HCT116 (cell line): ENCODE data around the gene ALKBH1. TPM values are rescaled to one million over a fixed set of nuclear protein-coding genes. Genes with fewer than 3 reads are reported as not detected.

Experiments used
- ATAC-seq: fragments of 200-7000 bp; cut with Tn5 transposase; 2 replicates; pipeline ENCODE4 v1.9.1; 2020; ENCODE audit warnings: mild to moderate bottlenecking, moderate library complexity
- BruUV-seq: library from RNA; stranded (reverse); fragments of 400-500 nt; replicated peaks from 2 replicates; lab custom pipeline; 2021; lab: Mats Ljungman, UMichigan
- CTCF ChIA-PET: fragments of 300-600 bp; sonication (Branson Sonifier 250); formaldehyde crosslinking; loops from one replicate; lab custom pipeline; 2021; ENCODE audit warnings: antibody characterized with exemption; lab: Charles Lee
- POLR2A ChIA-PET: fragments of 300-600, 350-600 bp; sonication (Branson Sonifier 250); formaldehyde crosslinking; loops from one replicate; lab custom pipeline; 2021; ENCODE audit warnings: antibody characterized with exemption; lab: Charles Lee
- RAD21 ChIA-PET, 2 experiments: fragments of 300-600 bp; sonication (Branson Sonifier 250); formaldehyde crosslinking; loops; one replicate each; lab custom pipeline; 2023; ENCODE audit warnings: low total read pairs in 2 of 2; ENCODE audit not compliant: uncharacterized antibody in 2 of 2, unreplicated experiment in 2 of 2, low non-redundant PET in 1 of 2; lab: Charles Lee
- DNase-seq: peaks from one replicate; pipeline ENCODE4 v3.0.0-alpha.2; 2010; ENCODE audit warnings: low read depth, low spot score
- H2AFZ ChIP-seq: fragments of 200-600 bp; shearing (Covaris generic), sonication (generic); 2 replicates; pipeline ENCODE4 v1.6.1; 2017; ENCODE audit warnings: low read depth, mixed run types, mixed read lengths, antibody characterized with exemption, low read length; ENCODE audit not compliant: poor library complexity, severe bottlenecking
- H3K27ac ChIP-seq: 2 replicates; pipeline ENCODE4 v1.5.1; 2012; ENCODE audit warnings: low read depth, low read length
- H3K27me3 ChIP-seq: fragments of 200-600 bp; sonication (generic); 2 replicates; pipeline ENCODE4 v1.6.1; 2016; ENCODE audit warnings: mixed run types, low read length, mixed read lengths; ENCODE audit not compliant: insufficient read depth
- H3K36me3 ChIP-seq, 2 experiments: fragments of 200-500 bp in 1 of 2; fragments of 200-600 bp in 1 of 2; sonication (Bioruptor generic) in 1 of 2; sonication (generic) in 1 of 2; 2 replicates each; pipeline versions ENCODE4 v1.5.1 to v1.6.1; 2014 to 2016; ENCODE audit warnings: low read length in 2 of 2, inconsistent platforms in 1 of 2, mixed read lengths in 1 of 2, mixed run types in 1 of 2; ENCODE audit not compliant: insufficient read depth in 2 of 2, control insufficient read depth in 1 of 2
- H3K4me1 ChIP-seq, 2 experiments: fragments of 200-600 bp in 1 of 2; sonication (generic) in 1 of 2; 2 replicates each; pipeline versions ENCODE4 v1.5.1 to v1.6.1; 2012 to 2017; ENCODE audit warnings: low read length in 2 of 2, inconsistent platforms in 1 of 2, mild to moderate bottlenecking in 1 of 2, mixed read lengths in 1 of 2, mixed run types in 1 of 2, moderate library complexity in 1 of 2; ENCODE audit not compliant: insufficient read depth in 2 of 2, control insufficient read depth in 1 of 2
- H3K4me2 ChIP-seq: fragments of 200-600 bp; sonication (generic); 2 replicates; pipeline ENCODE4 v1.6.1; 2017; ENCODE audit warnings: mixed run types, low read length, mixed read lengths
- H3K4me3 ChIP-seq, 2 experiments: fragments of 200-600 bp in 1 of 2; sonication (generic) in 1 of 2; replicated peaks in 1 of 2; 2 replicates each; pipeline ENCODE4 v1.5.1; 2011 to 2016; ENCODE audit warnings: low read length in 2 of 2, control low read depth in 1 of 2, low read depth in 1 of 2, mild to moderate bottlenecking in 1 of 2, mixed read lengths in 1 of 2, mixed run types in 1 of 2
- H3K79me2 ChIP-seq: fragments of 200-600 bp; sonication (generic); 2 replicates; pipeline ENCODE4 v1.6.1; 2017; ENCODE audit warnings: mild to moderate bottlenecking, mixed run types, low read length, moderate library complexity, mixed read lengths; ENCODE audit not compliant: insufficient read depth
- H3K9ac ChIP-seq: fragments of 200-600 bp; sonication (generic); 2 replicates; pipeline ENCODE4 v1.6.1; 2016; ENCODE audit warnings: low read length, mixed read lengths
- H3K9me2 ChIP-seq: fragments of 200-600 bp; sonication (generic), shearing (Covaris generic); 2 replicates; pipeline ENCODE4 v1.6.1; 2017; ENCODE audit warnings: mixed run types, mild to moderate bottlenecking, moderate library complexity; ENCODE audit not compliant: insufficient read depth
- H3K9me3 ChIP-seq, 2 experiments: fragments of 200-500 bp in 1 of 2; fragments of 200-600 bp in 1 of 2; sonication (Bioruptor generic) in 1 of 2; sonication (generic) in 1 of 2; 2 replicates each; pipeline ENCODE4 v1.6.1; 2014 to 2017; ENCODE audit warnings: low read length in 2 of 2, mixed read lengths in 2 of 2, inconsistent platforms in 1 of 2, low read depth in 1 of 2, mild to moderate bottlenecking in 1 of 2, mixed run types in 1 of 2, moderate library complexity in 1 of 2; ENCODE audit not compliant: control insufficient read depth in 1 of 2, insufficient read depth in 1 of 2
- H4K20me1 ChIP-seq: fragments of 200-600 bp; sonication (generic), shearing (Covaris generic); 2 replicates; pipeline ENCODE4 v1.6.1; 2017; ENCODE audit warnings: mixed run types, mild to moderate bottlenecking, moderate library complexity; ENCODE audit not compliant: insufficient read depth
- CBX3 ChIP-seq: IDR thresholded peaks from 2 replicates; pipeline ENCODE4 v1.6.1; 2012; ENCODE audit warnings: low read depth
- CEBPB ChIP-seq: IDR thresholded peaks from 2 replicates; pipeline ENCODE4 v1.6.1; 2012; ENCODE audit warnings: low read depth
- CTCF ChIP-seq, 3 experiments: fragments of 200-600 bp in 1 of 3; sonication (generic) in 1 of 3; IDR thresholded peaks in 2 of 3; conservative IDR thresholded peaks in 1 of 3; 2 replicates each; pipeline ENCODE4 v1.5.1; 2012 to 2017; ENCODE audit warnings: low read depth in 2 of 3, low read length in 2 of 3, antibody characterized with exemption in 1 of 3, borderline replicate concordance in 1 of 3, control low read depth in 1 of 3, mild to moderate bottlenecking in 1 of 3, mixed read lengths in 1 of 3, mixed run types in 1 of 3, moderate library complexity in 1 of 3; ENCODE audit not compliant: insufficient read depth in 1 of 3
- EGR1 ChIP-seq: IDR thresholded peaks from 2 replicates; pipeline ENCODE4 v1.6.1; 2012; ENCODE audit warnings: low read depth
- EZH2phosphoT487 ChIP-seq: fragments of 200-600 bp; IDR thresholded peaks from 2 replicates; pipeline ENCODE4 v1.6.1; 2018; ENCODE audit warnings: antibody characterized with exemption, borderline replicate concordance
- FOSL1 ChIP-seq: IDR thresholded peaks from 2 replicates; pipeline ENCODE4 v1.6.1; 2012; ENCODE audit warnings: low read depth
- JUND ChIP-seq: IDR thresholded peaks from 2 replicates; pipeline ENCODE4 v1.6.1; 2012
- POLR2A ChIP-seq: IDR thresholded peaks from 2 replicates; pipeline ENCODE4 v1.7.0; 2011; ENCODE audit warnings: borderline replicate concordance; ENCODE audit not compliant: insufficient read depth, insufficient read length; ENCODE audit errors: extremely low read depth
- POLR2AphosphoS5 ChIP-seq: IDR thresholded peaks from 2 replicates; pipeline ENCODE4 v1.6.1; 2011; ENCODE audit warnings: mild to moderate bottlenecking, low read depth, low read length, moderate library complexity
- REST ChIP-seq: IDR thresholded peaks from 2 replicates; pipeline ENCODE4 v1.6.1; 2012; ENCODE audit warnings: low read depth
- SIN3A ChIP-seq: IDR thresholded peaks from 2 replicates; pipeline ENCODE4 v1.6.1; 2012; ENCODE audit warnings: low read depth
- SP1 ChIP-seq: IDR thresholded peaks from 2 replicates; pipeline ENCODE4 v1.6.1; 2012; ENCODE audit warnings: low read depth
- SRF ChIP-seq: IDR thresholded peaks from 2 replicates; pipeline ENCODE4 v1.6.1; 2012; ENCODE audit warnings: low read depth
- TCF7L2 ChIP-seq: IDR thresholded peaks from 2 replicates; pipeline ENCODE4 v1.7.0; 2011; ENCODE audit warnings: borderline replicate concordance, inconsistent platforms; ENCODE audit not compliant: insufficient read depth, insufficient read length; ENCODE audit errors: extremely low read depth
- ZBTB33 ChIP-seq: IDR thresholded peaks from 2 replicates; pipeline ENCODE4 v1.6.1; 2011; ENCODE audit warnings: mild to moderate bottlenecking, low read length, moderate library complexity; ENCODE audit not compliant: insufficient replicate concordance; ENCODE audit errors: extremely low read depth
- ZFX ChIP-seq: fragments of 450-650 bp; IDR thresholded peaks from 2 replicates; pipeline ENCODE4 v1.6.1; 2017
- ZNF274 ChIP-seq: fragments of 200-500 bp; sonication (Bioruptor generic); IDR thresholded peaks from 2 replicates; pipeline ENCODE4 v1.6.1; 2014; ENCODE audit warnings: mild to moderate bottlenecking, low read depth, low read length, inconsistent platforms
- intact Hi-C: fragments of 100-400 bp; cut with micrococcal nuclease; formaldehyde crosslinking; loops from 2 replicates; pipeline ENCODE4 v1.10.0; 2022
- total RNA-seq: library from RNA; stranded (reverse); gene quantifications from one replicate; pipeline ENCODE4 v1.2.1, GENCODE V29; 2021; ENCODE audit not compliant: unreplicated experiment

Gene ALKBH1
- total RNA-seq, 1 experiment from 2014 or later: 14.4 TPM

- no peaks in the 10 kb centered on the region for H3K9me3 ChIP-seq
- BruUV-seq: no TSS peak
- RAD21 ChIA-PET: no interaction called here
- H3K36me3 ChIP-seq: peaks cover 31 to 33% of the 10 kb centered on the region in 2 experiments
- H3K9ac ChIP-seq: no peak overlapping the region
- H4K20me1 ChIP-seq: no peaks in the 10 kb centered on the region
- no peak overlapping the region for H3K27ac ChIP-seq
- ATAC-seq (no peak), DNase-seq (no peak)
- no peak overlapping the region for H2AFZ ChIP-seq
- H3K4me1 ChIP-seq: no peaks in the 10 kb centered on the region
- no peaks in the 10 kb centered on the region for H3K27me3 ChIP-seq
- POLR2A ChIA-PET: no interaction called here
- no peaks in the 10 kb centered on the region for H3K9me2 ChIP-seq
- H3K4me3 ChIP-seq: no peak overlapping the region
- TF ChIP-seq SIN3A (no peak), ZBTB33 (no peak), EZH2phosphoT487 (no peak), SRF (no peak), JUND (no peak), TCF7L2 (no peak), POLR2AphosphoS5 (no peak), CTCF (IDR thresholded peaks at IDR 0.05 in 2 of 3, conservative IDR thresholded peaks at IDR 0.05 in 1 of 3; ENCODE audit: borderline replicate concordance in 1 of 3, insufficient read depth in 1 of 3, low read depth in 2 of 3, low read length in 2 of 3) (no peak), ZNF274 (no peak), EGR1 (no peak), CEBPB (no peak), REST (no peak), ZFX (no peak), SP1 (no peak), POLR2A (no peak), FOSL1 (no peak), CBX3 (no peak)
- H3K4me2 ChIP-seq: no peak overlapping the region
- H3K79me2 ChIP-seq: peaks cover 58% of the 10 kb centered on the region
- intact Hi-C loops: no loop called here
- CTCF ChIA-PET: no interaction called here
Observed at GRCh38 chr14:77738559-77739250, 30.9 kb upstream of the ALKBH1 start.
